ENCODE data around the gene NAA20.

DNA sequence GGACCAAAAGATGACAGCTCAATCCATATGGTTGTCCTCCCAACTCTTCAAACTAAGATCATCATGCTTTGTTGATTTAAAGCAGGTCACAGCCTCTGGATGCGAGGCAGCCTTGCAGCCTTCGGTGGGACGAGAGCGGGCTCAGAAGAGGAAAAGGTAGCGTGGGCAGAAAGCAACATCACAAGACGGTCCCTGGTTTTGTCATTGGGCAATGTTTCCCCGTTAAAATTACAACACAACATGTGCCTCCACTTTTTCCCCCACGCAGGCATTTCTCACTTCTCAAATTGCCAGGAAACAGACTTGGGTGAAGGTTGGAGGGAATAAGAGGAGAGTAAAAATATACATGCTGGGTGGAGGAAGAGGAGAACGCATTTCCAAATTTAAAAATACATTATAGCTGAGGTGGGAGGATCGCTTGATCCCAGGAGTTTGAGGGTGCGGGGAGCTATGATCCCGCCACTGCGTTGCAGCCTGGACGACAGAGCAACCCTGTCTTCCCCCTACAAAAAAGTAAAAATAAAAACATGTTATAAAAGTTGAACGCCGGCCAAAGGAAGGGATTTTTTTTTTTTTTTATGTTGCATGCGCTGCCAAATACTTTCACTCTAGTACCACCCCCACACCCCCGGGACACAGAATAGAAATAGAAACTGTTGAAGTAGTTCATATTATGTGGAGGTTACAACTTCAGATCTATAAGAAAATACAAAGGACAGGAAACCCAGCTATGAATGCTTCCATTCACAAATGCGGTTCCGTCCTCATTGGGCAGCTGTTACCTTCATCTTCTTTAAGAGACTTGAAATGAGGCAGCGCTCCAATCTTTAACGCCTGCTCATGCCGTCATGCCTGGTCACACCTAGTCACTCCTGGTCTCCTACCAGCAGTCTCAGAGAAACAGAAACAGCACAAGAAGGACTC, 13.9 kb upstream of the NAA20 start:
- TF ChIP-seq, protein P1, sequence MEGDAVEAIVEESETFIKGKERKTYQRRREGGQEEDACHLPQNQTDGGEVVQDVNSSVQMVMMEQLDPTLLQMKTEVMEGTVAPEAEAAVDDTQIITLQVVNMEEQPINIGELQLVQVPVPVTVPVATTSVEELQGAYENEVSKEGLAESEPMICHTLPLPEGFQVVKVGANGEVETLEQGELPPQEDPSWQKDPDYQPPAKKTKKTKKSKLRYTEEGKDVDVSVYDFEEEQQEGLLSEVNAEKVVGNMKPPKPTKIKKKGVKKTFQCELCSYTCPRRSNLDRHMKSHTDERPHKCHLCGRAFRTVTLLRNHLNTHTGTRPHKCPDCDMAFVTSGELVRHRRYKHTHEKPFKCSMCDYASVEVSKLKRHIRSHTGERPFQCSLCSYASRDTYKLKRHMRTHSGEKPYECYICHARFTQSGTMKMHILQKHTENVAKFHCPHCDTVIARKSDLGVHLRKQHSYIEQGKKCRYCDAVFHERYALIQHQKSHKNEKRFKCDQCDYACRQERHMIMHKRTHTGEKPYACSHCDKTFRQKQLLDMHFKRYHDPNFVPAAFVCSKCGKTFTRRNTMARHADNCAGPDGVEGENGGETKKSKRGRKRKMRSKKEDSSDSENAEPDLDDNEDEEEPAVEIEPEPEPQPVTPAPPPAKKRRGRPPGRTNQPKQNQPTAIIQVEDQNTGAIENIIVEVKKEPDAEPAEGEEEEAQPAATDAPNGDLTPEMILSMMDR (IDR thresholded peaks at IDR 0.05): no peak
- no peak for TF ChIP-seq POLR2AphosphoS5 (IDR thresholded peaks at IDR 0.05)

Data from prostate gland (tissue), 2 donors.